VCaP (cell line): ENCODE measurements around the gene EFCAB7.
"Not testable (repeated sequence)": the region's sequence is repeated elsewhere in the genome, so short reads cannot be mapped to it uniquely, and the experiment has no call there.

Experiments used
- H3K27ac ChIP-seq: fragments of 450-650 bp; 2 replicates; pipeline ENCODE4 v1.5.1; 2017
- CTCF ChIP-seq: fragments of 450-650 bp; conservative IDR thresholded peaks from 2 replicates; pipeline ENCODE4 v1.5.1; 2017; ENCODE audit warnings: mild to moderate bottlenecking, moderate library complexity

EFCAB7 gene

GRCh38 chr1:63575340-63575826 lies 52.1 kb downstream of the EFCAB7 start:
- H3K27ac ChIP-seq: no peak overlapping the region
- TF ChIP-seq CTCF: peak; percentile 78

GRCh38 chr1:63586326-63586725 lies 63.0 kb downstream of the EFCAB7 start:
- H3K27ac ChIP-seq: not testable (repeated sequence)

GRCh38 chr1:63590166-63590560 lies 66.8 kb downstream of the EFCAB7 start:
- no peak for TF ChIP-seq CTCF
- no peak overlapping the region for H3K27ac ChIP-seq

GRCh38 chr1:63592536-63593302 lies 69.4 kb downstream of the EFCAB7 start:
- H3K27ac ChIP-seq: peak overlapping the region; percentile 93
- TF ChIP-seq CTCF: no peak

GRCh38 chr1:63593303-63593885 lies 70.1 kb downstream of the EFCAB7 start, which contains the start of gene PGM1:
TSS of gene PGM1 (plus strand) at chr1:63593411. CDS start at chr1:63593489, 78 bp downstream.
- peak within 1 kb of the TSS; percentile 93 for H3K27ac ChIP-seq
- TF ChIP-seq CTCF: no peak

- no peak for TF ChIP-seq CTCF
- peak overlapping the region; percentile 93 for H3K27ac ChIP-seq
These were observed 70.7 kb downstream of the EFCAB7 start for GRCh38 chr1:63593886-63594605.

GRCh38 chr1:63595435-63595834 lies 72.1 kb downstream of the EFCAB7 start:
- TF ChIP-seq CTCF: no peak
- H3K27ac ChIP-seq: no peak overlapping the region
